ENCODE measurements around the gene HDAC4. TPM values are rescaled to one million over a fixed set of nuclear protein-coding genes. Genes with fewer than 3 reads are reported as not detected.

HDAC4 gene
- total RNA-seq, 2 donors from 2014 or later = 38.7 to 50.9 TPM

DNA sequence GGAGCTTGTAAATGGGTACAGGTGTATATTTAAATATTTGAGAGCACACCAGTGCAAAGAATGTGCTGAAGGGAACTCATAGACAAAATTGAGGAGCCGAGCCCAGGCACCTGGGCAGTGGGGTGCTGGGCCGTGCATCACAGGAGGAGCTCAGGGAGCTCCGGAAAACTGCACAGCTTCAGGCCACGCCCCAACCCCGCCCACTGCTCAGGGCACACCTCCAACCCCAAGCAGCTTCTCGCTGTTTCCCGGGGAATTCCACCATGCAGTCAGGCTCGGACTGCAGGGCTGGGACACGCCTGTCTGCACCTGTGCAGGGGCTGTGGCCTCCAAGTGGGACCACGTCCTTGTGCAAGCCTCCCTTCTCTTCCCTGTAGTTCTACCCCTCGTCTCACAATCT lies 243.0 kb downstream of the HDAC4 start:
- peak; percentile 95 for ATAC-seq
- peak; percentile 87 to 92 for DNase-seq
- intact Hi-C loops (cut with DNase I, micrococcal nuclease) = no loop called here

- peak; percentile 43 to 51 for DNase-seq
- peak; percentile 80 for ATAC-seq
- intact Hi-C loops (cut with DNase I, micrococcal nuclease) = no loop called here
Observed at GRCh38 chr2:239157269-239157668, 243.6 kb downstream of the HDAC4 start.

- ATAC-seq (no peak), DNase-seq (peak; percentile 1 to 24)
- intact Hi-C loops (cut with DNase I, micrococcal nuclease) = no loop called here
Observed at GRCh38 chr2:239156516-239157265, 244.1 kb downstream of the HDAC4 start.

GRCh38 chr2:239155806-239156480 lies 244.9 kb downstream of the HDAC4 start:
- intact Hi-C loops (cut with DNase I, micrococcal nuclease) = no loop called here
- DNase-seq (peak; percentile 1 to 14), ATAC-seq (no peak)

DNA sequence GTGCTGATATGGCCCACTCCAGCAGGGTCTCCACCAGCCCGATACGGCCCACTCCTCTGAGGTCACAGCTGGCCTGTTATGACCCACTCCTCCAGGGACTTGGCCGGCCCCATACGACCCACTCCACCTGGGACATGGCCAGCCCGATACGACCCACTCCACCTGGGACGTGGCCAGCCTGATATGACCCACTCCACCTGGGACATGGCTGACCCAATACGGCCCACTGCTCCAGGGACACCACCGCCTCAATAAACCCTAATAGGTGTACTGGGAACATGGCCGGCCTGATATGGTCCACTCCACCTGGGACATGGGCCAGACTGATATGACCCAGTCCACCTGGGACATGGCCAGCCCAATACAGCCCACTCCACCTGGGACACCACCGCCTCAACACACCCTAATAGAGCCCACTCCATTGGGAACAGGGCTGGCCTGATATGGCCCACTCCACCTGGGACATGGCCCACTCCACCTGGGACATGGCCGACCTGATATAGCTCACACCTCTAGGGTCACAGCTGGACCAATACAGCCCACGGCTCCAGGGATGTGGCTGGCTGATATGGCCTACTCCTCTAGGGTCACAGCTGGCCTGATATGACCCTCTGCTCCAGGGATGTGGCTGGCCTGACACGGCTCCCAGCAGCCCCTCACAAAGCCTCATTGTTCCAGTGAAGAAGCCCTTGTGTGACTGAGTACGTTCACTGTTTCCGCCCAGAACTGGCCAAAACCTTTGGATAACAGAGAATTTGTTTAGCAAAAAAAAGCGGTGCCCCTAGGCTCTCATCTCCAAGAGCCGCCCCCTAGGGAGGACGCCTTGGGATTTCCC lies 245.6 kb downstream of the HDAC4 start:
- ATAC-seq (no peak), DNase-seq (peak; percentile 4 to 22)
- intact Hi-C loops (cut with DNase I, micrococcal nuclease) = no loop called here

DNA sequence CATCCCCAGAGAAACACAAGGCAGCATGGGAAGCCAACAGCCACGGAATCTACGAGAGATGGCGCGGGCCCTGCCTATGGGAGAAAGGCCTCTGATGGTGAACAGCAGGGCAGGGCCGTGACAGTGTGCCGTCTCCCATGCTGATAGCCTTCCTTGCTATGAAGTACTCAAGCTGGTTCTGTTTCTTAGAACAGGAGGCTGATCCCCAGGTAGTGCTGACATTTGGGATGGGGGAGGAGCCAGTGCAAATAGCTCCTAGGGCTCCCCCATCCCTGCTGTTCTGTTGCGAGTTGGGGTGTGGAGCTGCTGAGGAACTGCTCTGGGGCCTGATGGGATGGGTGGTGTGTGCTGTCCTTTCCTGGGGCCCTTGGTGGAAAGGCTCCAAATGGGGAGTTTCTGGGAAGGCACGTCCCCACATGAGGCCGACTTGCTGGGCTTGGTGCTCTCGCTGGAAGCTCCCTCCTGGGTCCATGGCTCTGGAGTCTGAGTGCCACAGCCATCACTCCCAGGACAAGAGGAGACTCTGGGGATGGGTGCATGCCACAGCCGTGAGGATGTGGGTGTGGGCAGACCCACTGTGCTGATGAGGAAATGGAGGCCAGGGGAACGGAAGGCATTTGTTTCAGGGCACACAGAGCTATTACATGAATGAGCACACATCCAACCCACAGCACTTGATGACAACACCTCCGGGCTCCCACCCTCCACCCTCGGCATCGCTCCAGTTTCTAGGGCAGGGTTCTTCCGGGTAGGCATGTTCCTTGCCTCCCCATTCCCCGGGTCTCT lies 246.8 kb downstream of the HDAC4 start:
- DNase-seq (peak; percentile 2 to 21), ATAC-seq (no peak)
- intact Hi-C loops (cut with DNase I, micrococcal nuclease) = no loop called here

DNA sequence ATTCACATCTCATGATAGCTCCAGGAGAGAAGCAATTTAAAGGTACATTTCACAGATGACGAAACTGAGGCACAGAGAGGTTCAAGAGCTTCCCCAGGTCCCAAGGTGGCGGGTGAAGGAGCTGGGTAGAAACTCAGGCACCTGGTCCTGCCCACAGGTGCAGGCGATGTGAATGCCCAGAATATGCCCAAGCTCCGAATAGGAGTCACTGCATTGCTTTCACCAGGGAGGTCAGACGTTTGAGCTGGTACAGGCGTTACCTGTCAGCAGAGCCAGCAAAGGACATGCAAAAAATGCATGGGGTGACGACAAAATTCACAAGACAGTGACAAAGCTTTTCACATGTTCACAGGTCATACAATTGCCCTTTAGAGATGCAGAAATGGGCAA lies 247.9 kb downstream of the HDAC4 start:
- ATAC-seq (no peak), DNase-seq (peak in 1 of 2 donors; percentile 14)
- intact Hi-C loops (cut with DNase I, micrococcal nuclease) = no loop called here

GRCh38 chr2:239152239-239152915 lies 248.4 kb downstream of the HDAC4 start:
- ATAC-seq (no peak), DNase-seq (peak; percentile 3 to 22)
- intact Hi-C loops (cut with DNase I, micrococcal nuclease) = no loop called here

DNA sequence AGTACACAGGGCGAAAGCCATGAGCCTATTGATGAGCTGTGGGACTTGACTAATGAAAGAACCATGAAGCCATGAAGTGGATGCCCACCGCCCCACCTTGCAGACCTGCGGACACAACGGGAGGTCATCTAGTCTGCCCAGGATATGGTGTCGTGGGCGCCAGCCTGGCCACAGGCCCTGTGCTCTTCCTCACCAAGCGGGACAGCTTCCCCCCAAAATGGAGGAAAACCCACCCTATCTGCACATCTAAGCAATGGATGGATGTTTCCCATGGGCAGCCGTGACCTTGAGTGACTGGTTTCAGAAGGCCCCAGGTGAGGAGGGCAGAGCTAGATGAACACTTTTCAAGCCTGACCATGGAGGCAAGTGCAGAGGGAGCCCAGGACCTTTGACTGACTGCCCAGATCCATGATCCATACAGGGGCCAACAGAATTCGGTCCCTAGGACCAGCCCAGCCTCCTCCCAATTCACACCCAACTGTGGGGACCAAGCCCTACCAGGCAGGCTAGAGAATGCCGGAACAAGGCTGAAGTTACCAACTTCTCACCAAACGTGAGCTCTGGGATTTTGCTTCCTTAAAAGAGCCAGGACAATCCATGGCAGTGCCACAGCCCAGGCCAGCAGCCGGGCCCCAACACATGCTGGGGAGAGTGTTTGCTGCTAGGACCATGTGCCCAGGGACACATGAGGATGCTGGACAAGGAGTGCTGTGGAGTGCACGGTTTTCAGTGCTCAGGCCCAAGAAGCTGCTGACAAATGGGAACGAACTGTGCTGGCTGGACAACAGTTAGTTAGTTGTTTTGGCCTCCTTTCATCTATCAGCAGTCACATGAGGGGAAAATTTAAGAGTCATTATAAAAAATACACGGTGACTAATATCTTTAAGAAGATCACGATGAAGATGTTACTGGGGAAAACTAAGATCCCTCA lies 249.4 kb downstream of the HDAC4 start:
- intact Hi-C loops (cut with DNase I, micrococcal nuclease) = no loop called here
- ATAC-seq (no peak), DNase-seq (peak; percentile 4 to 39)

DNA sequence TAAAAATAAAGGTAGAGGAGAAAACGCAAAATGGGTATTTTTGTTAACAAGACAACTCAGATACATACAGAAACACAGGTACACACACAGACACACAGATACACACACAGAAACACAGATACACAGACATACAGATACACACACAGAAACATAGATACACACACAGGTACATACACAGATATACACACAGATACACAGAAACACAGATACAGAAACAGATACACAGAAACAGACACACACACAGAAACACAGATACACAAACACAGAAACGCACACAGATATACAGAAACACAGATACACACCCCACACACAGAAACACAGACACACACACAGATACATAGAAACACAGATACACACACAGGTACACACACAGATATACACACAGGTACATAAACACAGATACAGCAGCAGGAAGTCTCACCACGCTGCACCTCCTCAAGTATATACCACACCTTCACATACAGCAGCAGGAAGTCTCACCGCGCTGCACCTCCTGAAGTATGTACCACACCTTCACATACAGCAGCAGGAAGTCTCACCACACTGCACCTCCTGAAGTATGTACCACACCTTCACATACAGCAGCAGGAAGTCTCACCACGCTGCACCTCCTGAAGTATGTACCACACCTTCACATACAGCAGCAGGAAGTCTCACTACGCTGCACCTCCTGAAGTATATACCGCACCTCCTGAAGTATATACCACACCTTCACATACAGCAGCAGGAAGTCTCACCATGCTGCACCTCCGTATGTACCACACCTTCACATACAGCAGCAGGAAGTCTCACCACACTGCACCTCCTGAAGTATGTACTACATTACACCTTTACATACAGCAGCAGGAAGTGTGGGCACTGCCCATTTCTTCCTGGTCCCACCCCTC lies 250.5 kb downstream of the HDAC4 start:
- intact Hi-C loops (cut with DNase I, micrococcal nuclease) = no loop called here
- peak; percentile 79 for ATAC-seq
- DNase-seq = peak; percentile 27 to 34

GRCh38 chr2:239149501-239149900 lies 251.3 kb downstream of the HDAC4 start:
- DNase-seq = peak; percentile 2 to 19
- no peak for ATAC-seq
- intact Hi-C loops (cut with DNase I, micrococcal nuclease) = loop anchor here in 1 of 2 donors (10.0 kb wide), 1 partner anchor 245 kb away; no protein-coding TSS in a partner anchor

DNA sequence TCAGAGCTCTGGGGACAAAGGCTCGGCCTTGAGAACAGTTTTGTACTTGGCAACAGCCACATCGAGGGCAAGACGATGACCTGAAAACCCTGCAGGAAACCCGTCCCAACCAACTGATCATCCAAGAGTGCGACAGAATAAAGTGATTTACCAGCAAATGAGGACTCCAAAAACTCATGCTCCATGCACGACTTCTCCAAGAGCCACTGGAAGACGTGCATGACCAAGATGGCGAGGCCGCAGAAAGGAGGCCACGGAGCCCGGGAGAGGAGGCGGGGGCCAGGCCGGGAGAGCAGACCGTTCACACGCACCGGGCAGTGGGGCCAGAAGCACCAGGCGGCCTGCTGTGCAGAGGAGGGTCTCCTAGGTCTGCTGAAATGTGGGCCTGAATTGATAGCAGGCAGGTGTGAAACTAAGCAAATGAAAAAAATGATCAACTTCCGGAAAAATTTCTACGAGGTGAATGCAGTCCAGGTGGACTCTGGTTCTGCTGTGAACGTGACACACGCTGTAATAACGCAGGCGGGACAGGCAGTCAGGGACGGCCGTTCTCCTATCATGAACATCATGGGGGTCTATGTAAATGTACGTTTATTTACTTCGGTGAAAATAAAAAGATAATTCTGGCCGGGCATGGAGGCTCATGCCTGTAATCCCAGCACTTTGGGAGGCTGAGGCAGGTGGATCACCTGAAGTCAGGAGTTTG lies 252.2 kb downstream of the HDAC4 start:
- ATAC-seq = no peak
- peak; percentile 1 to 10 for DNase-seq
- intact Hi-C loops (cut with DNase I, micrococcal nuclease) = loop anchor here in 1 of 2 donors (10.0 kb wide), 1 partner anchor 246 kb away; no protein-coding TSS in a partner anchor

DNA sequence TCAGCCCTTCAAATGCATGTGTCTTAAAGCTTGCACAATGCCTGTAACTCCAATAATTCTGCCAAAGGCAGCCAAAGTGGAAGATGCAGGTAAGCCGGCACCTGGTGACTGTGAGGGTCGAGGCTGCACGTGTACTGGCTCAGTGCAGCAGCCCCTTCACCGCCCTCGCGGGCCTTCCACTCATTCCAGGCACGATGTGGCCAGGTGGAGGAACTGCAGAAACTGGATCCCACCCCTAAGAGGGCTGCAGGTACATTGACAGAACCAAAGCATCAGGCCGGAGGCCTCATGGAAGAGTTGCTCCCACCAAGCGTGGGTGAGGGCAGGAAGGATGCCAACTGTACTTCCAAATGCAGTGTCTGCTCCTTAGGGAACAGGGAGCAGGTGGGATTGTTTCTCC lies 253.4 kb downstream of the HDAC4 start:
- ATAC-seq (no peak), DNase-seq (peak in 1 of 2 donors; percentile 12)
- intact Hi-C loops (cut with DNase I, micrococcal nuclease) = loop anchor here in 1 of 2 donors (10.0 kb wide), 1 partner anchor 247 kb away; no protein-coding TSS in a partner anchor

- intact Hi-C loops (cut with DNase I, micrococcal nuclease) = loop anchor here in 1 of 2 donors (10.0 kb wide), 1 partner anchor 248 kb away; no protein-coding TSS in a partner anchor
- DNase-seq (no peak), ATAC-seq (no peak)
Observed at GRCh38 chr2:239146741-239147181, 254.1 kb downstream of the HDAC4 start.

GRCh38 chr2:239146011-239146641 lies 254.7 kb downstream of the HDAC4 start:
- DNase-seq = no peak
- no peak for ATAC-seq
- intact Hi-C loops (cut with DNase I, micrococcal nuclease) = loop anchor here in 1 of 2 donors (10.0 kb wide), 1 partner anchor 249 kb away; no protein-coding TSS in a partner anchor

Data from left colon (tissue), 2 donors.